HepG2 (cell line): ENCODE measurements around the gene PKP3. TPM values are rescaled to one million over a fixed set of nuclear protein-coding genes. Genes with fewer than 3 reads are reported as not detected.

ENCODE experiments used
- ATAC-seq: fragments of 200-7000 bp; cut with Tn5 transposase; 3 replicates; pipeline ENCODE4 v1.9.1; 2020; ENCODE audit warnings: mild to moderate bottlenecking, moderate library complexity
- BruUV-seq: library from RNA; stranded (reverse); fragments of 400-500 nt; replicated peaks from 2 replicates; lab custom pipeline; 2021; lab: Mats Ljungman, UMichigan
- CTCF ChIA-PET: fragments of 300-600 bp; formaldehyde crosslinking; extraction: SDS; loops from one replicate; lab custom pipeline; 2021; ENCODE audit warnings: low total read pairs, inconsistent platforms, low intra/inter-chr PET ratio; lab: Yijun Ruan, JAX
- POLR2A ChIA-PET: fragments of 350-600 bp; sonication (Branson Sonifier 250); formaldehyde crosslinking; loops from one replicate; lab custom pipeline; 2020; ENCODE audit warnings: antibody characterized with exemption, inconsistent platforms; lab: Yijun Ruan, JAX
- DNase-seq: peaks from one replicate; pipeline ENCODE4 v3.0.0-alpha.2; 2015; ENCODE audit warnings: low spot score
- FAIRE-seq: peaks from 3 replicates; lab custom pipeline; 2011; peaks lifted over from hg19 to GRCh38; lab: Jason Lieb, UNC
- H2AFZ ChIP-seq: one replicate; pipeline ENCODE4 v1.6.1; 2011; ENCODE audit warnings: low read length, inconsistent platforms
- H3K27ac ChIP-seq: fragments of 300-600 bp; 3 replicates; pipeline ENCODE4 v1.8.0; 2011; ENCODE audit warnings: mixed run types, mild to moderate bottlenecking, mixed read lengths, low read length, inconsistent platforms; ENCODE audit not compliant: insufficient read depth; ENCODE audit errors: extremely low read length
- H3K27me3 ChIP-seq, 2 experiments: fragments of 200-600 bp in 1 of 2; 2 replicates in 1 of 2; 3 replicates in 1 of 2; pipeline versions ENCODE4 v1.6.0 to v1.8.0; 2011; ENCODE audit warnings: low read length in 2 of 2, mild to moderate bottlenecking in 2 of 2, moderate library complexity in 2 of 2, inconsistent platforms in 1 of 2; ENCODE audit not compliant: insufficient read depth in 2 of 2, control insufficient read depth in 1 of 2
- H3K36me3 ChIP-seq, 2 experiments: fragments of 200-600 bp in 1 of 2; replicated peaks in 1 of 2; 2 replicates in 1 of 2; 3 replicates in 1 of 2; pipeline versions ENCODE4 v1.5.1 to v1.8.0; 2011; ENCODE audit warnings: low read length in 2 of 2, inconsistent platforms in 1 of 2; ENCODE audit not compliant: insufficient read depth in 2 of 2, control insufficient read depth in 1 of 2
- H3K4me1 ChIP-seq: 2 replicates; pipeline ENCODE4 v1.5.1; 2012; ENCODE audit warnings: low read length, inconsistent platforms; ENCODE audit not compliant: insufficient read depth
- H3K4me2 ChIP-seq: 2 replicates; pipeline ENCODE4 v1.6.0; 2011; ENCODE audit warnings: low read depth, low read length, inconsistent platforms
- H3K4me3 ChIP-seq, 3 experiments: fragments of 200-600 bp in 1 of 3; sonication (generic), shearing (Covaris generic) in 1 of 3; replicated peaks in 1 of 3; 2 replicates each; pipeline ENCODE4 v1.5.1; 2011 to 2016; ENCODE audit warnings: low read length in 3 of 3, inconsistent platforms in 2 of 3, low read depth in 2 of 3, mild to moderate bottlenecking in 2 of 3, control low read depth in 1 of 3, mixed read lengths in 1 of 3; ENCODE audit not compliant: insufficient read depth in 1 of 3
- H3K79me2 ChIP-seq: one replicate; pipeline ENCODE4 v1.6.1; 2011; ENCODE audit warnings: low read length, inconsistent platforms; ENCODE audit not compliant: insufficient read depth
- H3K9ac ChIP-seq: 2 replicates; pipeline ENCODE4 v1.6.0; 2011; ENCODE audit warnings: mild to moderate bottlenecking, low read depth, low read length, inconsistent platforms; ENCODE audit not compliant: insufficient read depth
- H3K9me3 ChIP-seq: 2 replicates; pipeline ENCODE4 v1.5.1; 2012; ENCODE audit warnings: mild to moderate bottlenecking, low read length
- H4K20me1 ChIP-seq: 2 replicates; pipeline ENCODE4 v1.6.0; 2011; ENCODE audit warnings: inconsistent platforms, mild to moderate bottlenecking, low read length, moderate library complexity; ENCODE audit not compliant: insufficient read depth
- EZH2 ChIP-seq: conservative IDR thresholded peaks from 2 replicates; pipeline ENCODE4 v1.6.1; 2012; ENCODE audit warnings: mild to moderate bottlenecking, low read depth, low read length, moderate library complexity
- FOXK1 ChIP-seq: sonication (generic); formaldehyde crosslinking; IDR thresholded peaks from 2 replicates; pipeline ENCODE4 v1.4.0; 2020; ENCODE audit warnings: low read depth, missing genetic modification reagents, borderline replicate concordance
- FOXP1 ChIP-seq, 2 experiments: fragments of 450-650 bp in 1 of 2; IDR thresholded peaks; 2 replicates each; pipeline ENCODE4 v1.6.1; 2017 to 2018; ENCODE audit warnings: antibody characterized with exemption in 1 of 2
- HMGA1 ChIP-seq: sonication (generic); formaldehyde crosslinking; conservative IDR thresholded peaks from 2 replicates; pipeline ENCODE4 v1.4.0; 2020; ENCODE audit warnings: missing genetic modification reagents
- HNF4G ChIP-seq, 2 experiments: sonication (generic) in 1 of 2; formaldehyde crosslinking in 1 of 2; IDR thresholded peaks; 2 replicates each; pipeline versions ENCODE4 v1.4.0 to v1.6.1; 2011 to 2020; ENCODE audit warnings: borderline replicate concordance in 2 of 2, low read depth in 2 of 2, mild to moderate bottlenecking in 2 of 2, low read length in 1 of 2, missing genetic modification reagents in 1 of 2, moderate library complexity in 1 of 2
- KDM5A ChIP-seq: fragments of 200-600 bp; sonication (generic); IDR thresholded peaks from 2 replicates; pipeline ENCODE4 v1.7.0; 2018; ENCODE audit warnings: antibody characterized with exemption, mild to moderate bottlenecking, low read length, borderline replicate concordance
- KLF15 ChIP-seq: sonication (generic); formaldehyde crosslinking; IDR thresholded peaks from 2 replicates; pipeline ENCODE4 v1.8.1; 2023; ENCODE audit warnings: borderline replicate concordance, mild to moderate bottlenecking, inconsistent platforms, missing genetic modification reagents, mixed read lengths
- MBD4 ChIP-seq: IDR thresholded peaks from 2 replicates; pipeline ENCODE4 v1.6.1; 2012; ENCODE audit warnings: low read length, inconsistent platforms, borderline replicate concordance
- SAFB2 ChIP-seq: sonication (generic); formaldehyde crosslinking; IDR thresholded peaks from 2 replicates; pipeline ENCODE4 v1.5.1; 2020; ENCODE audit warnings: missing genetic modification reagents, low read depth, mild to moderate bottlenecking, borderline replicate concordance
- TAF15 ChIP-seq: fragments of 200-400 bp; formaldehyde crosslinking; IDR thresholded peaks from one replicate; pipeline ENCODE4 v1.6.1; 2018; ENCODE audit warnings: mild to moderate bottlenecking, low read depth, low read length; ENCODE audit not compliant: poor library complexity, severe bottlenecking
- TOPORS ChIP-seq: sonication (generic); formaldehyde crosslinking; IDR thresholded peaks from 2 replicates; pipeline ENCODE4 v1.8.0; 2023; ENCODE audit warnings: mild to moderate bottlenecking, missing genetic modification reagents
- ZFP1 ChIP-seq: IDR thresholded peaks from 2 replicates; pipeline ENCODE4 v1.6.1; 2016
- ZIK1 ChIP-seq: sonication (generic); formaldehyde crosslinking; IDR thresholded peaks from 2 replicates; pipeline ENCODE4 v1.5.0; 2020; ENCODE audit warnings: mild to moderate bottlenecking, low read depth, missing genetic modification reagents, borderline replicate concordance
- ZNF331 ChIP-seq: sonication (generic); formaldehyde crosslinking; IDR thresholded peaks from 2 replicates; pipeline ENCODE4 v1.4.0; 2020; ENCODE audit warnings: missing genetic modification reagents
- ZNF546 ChIP-seq: sonication (generic); formaldehyde crosslinking; conservative IDR thresholded peaks from 2 replicates; pipeline ENCODE4 v1.8.1; 2023; ENCODE audit warnings: mild to moderate bottlenecking, missing genetic modification reagents
- WGBS: methylation state at CpG from one replicate; pipeline ENCODE4 v1.1.6; 2017; ENCODE audit warnings: low lambda C conversion rate; 5-methylcytosine and 5-hydroxymethylcytosine counted together
- in situ Hi-C: cut with HindIII; loops from 2 replicates; pipeline ENCODE4 v1.10.0; 2017; ENCODE audit warnings: low pct_unique_long_range_greater_than_20kb; ENCODE audit not compliant: extremely low pct_ligation_motif_present
- intact Hi-C: fragments of 100-400 bp; cut with micrococcal nuclease; formaldehyde crosslinking; loops from one replicate; pipeline ENCODE4 v1.10.0; 2022; ENCODE audit not compliant: unreplicated experiment
- polyA plus RNA-seq, 8 experiments: library from polyadenylated mRNA; depleted of rRNA in 3 of 8; stranded (reverse) in 7 of 8; unstranded in 1 of 8; fragments of >200 nt; fragmentation: Illumina TruSeq in 4 of 8; extraction: Trizol in 4 of 8; gene quantifications; 2 replicates each; pipeline versions ENCODE4 v1.2.1 to v1.2.3, GENCODE V29; 2011 to 2016; ENCODE audit warnings: low read depth in 4 of 8, missing spikeins in 1 of 8, mixed read lengths in 1 of 8; ENCODE audit not compliant: insufficient read depth in 1 of 8
- total RNA-seq, 5 experiments: library from RNA; depleted of rRNA; stranded (reverse); fragments of >200 nt; fragmentation: Illumina TruSeq; extraction: Trizol; gene quantifications; 2 replicates each; pipeline ENCODE4 v1.2.3, GENCODE V29; 2016; ENCODE audit warnings: low read depth in 1 of 5
- TF ChIP-seq, protein P1 (sequence below): sonication (generic); formaldehyde crosslinking; IDR thresholded peaks from 2 replicates; pipeline ENCODE4 v1.4.0; 2020; ENCODE audit warnings: missing genetic modification reagents

Gene PKP3
- total and polyA plus RNA-seq, 2 of the 13 experiments (the other 11 are each of a cell fraction or from before 2014, with no cell fraction given), result 18.0 to 28.7 TPM

GRCh38 chr11:429391-429790 is 35.4 kb downstream of the PKP3 start:
- H3K4me1 ChIP-seq, result no peaks in the 10 kb centered on the region
- ChIA-PET CTCF (no interaction called here), POLR2A (no interaction called here)
- H3K4me3 ChIP-seq, result no peak overlapping the region
- H3K27ac ChIP-seq, result no peak overlapping the region
- H2AFZ ChIP-seq, result no peak overlapping the region
- DNase-seq (no peak), ATAC-seq (no peak), FAIRE-seq (no peak)
- H3K9ac ChIP-seq, result no peak overlapping the region
- in situ Hi-C loops, result no loop called here
- no peak for TF ChIP-seq ZIK1 (CRISPR knock-in tag)
- no peak for TF ChIP-seq TAF15
- TF ChIP-seq HMGA1, result no peak
- no peak for TF ChIP-seq ZFP1 (CRISPR knock-in tag)
- no peak for TF ChIP-seq KDM5A
- no peak for TF ChIP-seq ZNF546
- TF ChIP-seq SAFB2 (CRISPR knock-in tag), result no peak
- TF ChIP-seq KLF15 (CRISPR knock-in tag), result no peak
- no peak for TF ChIP-seq MBD4
- TF ChIP-seq EZH2, result no peak
- TF ChIP-seq FOXP1 (IDR thresholded peaks at IDR 0.05), result no peak
- no peak for TF ChIP-seq FOXP1 (CRISPR knock-in tag; IDR thresholded peaks at IDR 0.05)
- no peak for TF ChIP-seq TOPORS (CRISPR knock-in tag)
- TF ChIP-seq HNF4G (IDR thresholded peaks at IDR 0.05; ENCODE audit: borderline replicate concordance, low read depth, low read length), result no peak
- no peak for TF ChIP-seq HNF4G (CRISPR knock-in tag; IDR thresholded peaks at IDR 0.05; ENCODE audit: borderline replicate concordance, low read depth)
- TF ChIP-seq FOXK1 (CRISPR knock-in tag), result no peak
- TF ChIP-seq, protein P1, sequence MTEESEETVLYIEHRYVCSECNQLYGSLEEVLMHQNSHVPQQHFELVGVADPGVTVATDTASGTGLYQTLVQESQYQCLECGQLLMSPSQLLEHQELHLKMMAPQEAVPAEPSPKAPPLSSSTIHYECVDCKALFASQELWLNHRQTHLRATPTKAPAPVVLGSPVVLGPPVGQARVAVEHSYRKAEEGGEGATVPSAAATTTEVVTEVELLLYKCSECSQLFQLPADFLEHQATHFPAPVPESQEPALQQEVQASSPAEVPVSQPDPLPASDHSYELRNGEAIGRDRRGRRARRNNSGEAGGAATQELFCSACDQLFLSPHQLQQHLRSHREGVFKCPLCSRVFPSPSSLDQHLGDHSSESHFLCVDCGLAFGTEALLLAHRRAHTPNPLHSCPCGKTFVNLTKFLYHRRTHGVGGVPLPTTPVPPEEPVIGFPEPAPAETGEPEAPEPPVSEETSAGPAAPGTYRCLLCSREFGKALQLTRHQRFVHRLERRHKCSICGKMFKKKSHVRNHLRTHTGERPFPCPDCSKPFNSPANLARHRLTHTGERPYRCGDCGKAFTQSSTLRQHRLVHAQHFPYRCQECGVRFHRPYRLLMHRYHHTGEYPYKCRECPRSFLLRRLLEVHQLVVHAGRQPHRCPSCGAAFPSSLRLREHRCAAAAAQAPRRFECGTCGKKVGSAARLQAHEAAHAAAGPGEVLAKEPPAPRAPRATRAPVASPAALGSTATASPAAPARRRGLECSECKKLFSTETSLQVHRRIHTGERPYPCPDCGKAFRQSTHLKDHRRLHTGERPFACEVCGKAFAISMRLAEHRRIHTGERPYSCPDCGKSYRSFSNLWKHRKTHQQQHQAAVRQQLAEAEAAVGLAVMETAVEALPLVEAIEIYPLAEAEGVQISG (CRISPR knock-in tag), result no peak
- TF ChIP-seq ZNF331, result no peak
- no TSS peak for BruUV-seq
- H3K27me3 ChIP-seq, result no peaks in the 10 kb centered on the region
- H4K20me1 ChIP-seq, result no peaks in the 10 kb centered on the region
- no peaks in the 10 kb centered on the region for H3K79me2 ChIP-seq
- intact Hi-C loops, result no loop called here
- no peak overlapping the region for H3K4me2 ChIP-seq
- no peaks in the 10 kb centered on the region for H3K36me3 ChIP-seq
- H3K9me3 ChIP-seq, result no peaks in the 10 kb centered on the region
- WGBS, result over 99% methylated on average over 17 of the region's 27 CpGs
